Adipocyte (in vitro differentiated cells): ENCODE results near the gene CDCP1.

Experiments
- DNase-seq: peaks from one replicate; pipeline ENCODE4 v3.0.0-alpha.2; 2015; ENCODE audit warnings: low read depth
- H3K27me3 ChIP-seq: replicated peaks from 2 replicates; pipeline ENCODE4 v1.7.0; 2013; ENCODE audit warnings: mild to moderate bottlenecking, low read length, moderate library complexity; ENCODE audit not compliant: control insufficient read depth, insufficient read depth
- H3K36me3 ChIP-seq: 2 replicates; pipeline ENCODE4 v1.7.0; 2013; ENCODE audit warnings: low read length, mild to moderate bottlenecking, moderate library complexity; ENCODE audit not compliant: control insufficient read depth, insufficient read depth, severe bottlenecking
- H3K4me1 ChIP-seq: 2 replicates; pipeline ENCODE4 v1.7.0; 2013; ENCODE audit warnings: mild to moderate bottlenecking, low read length, moderate library complexity; ENCODE audit not compliant: control insufficient read depth, insufficient read depth
- H3K4me3 ChIP-seq: 2 replicates; pipeline ENCODE4 v1.7.0; 2013; ENCODE audit warnings: mild to moderate bottlenecking, low read length, moderate library complexity
- H3K9ac ChIP-seq: 2 replicates; pipeline ENCODE4 v1.7.0; 2013; ENCODE audit warnings: mild to moderate bottlenecking, low read length, moderate library complexity
- H3K9me3 ChIP-seq: 2 replicates; pipeline ENCODE4 v1.7.0; 2013; ENCODE audit warnings: mild to moderate bottlenecking, low read length, moderate library complexity; ENCODE audit not compliant: control insufficient read depth

The CDCP1 gene, protein sequence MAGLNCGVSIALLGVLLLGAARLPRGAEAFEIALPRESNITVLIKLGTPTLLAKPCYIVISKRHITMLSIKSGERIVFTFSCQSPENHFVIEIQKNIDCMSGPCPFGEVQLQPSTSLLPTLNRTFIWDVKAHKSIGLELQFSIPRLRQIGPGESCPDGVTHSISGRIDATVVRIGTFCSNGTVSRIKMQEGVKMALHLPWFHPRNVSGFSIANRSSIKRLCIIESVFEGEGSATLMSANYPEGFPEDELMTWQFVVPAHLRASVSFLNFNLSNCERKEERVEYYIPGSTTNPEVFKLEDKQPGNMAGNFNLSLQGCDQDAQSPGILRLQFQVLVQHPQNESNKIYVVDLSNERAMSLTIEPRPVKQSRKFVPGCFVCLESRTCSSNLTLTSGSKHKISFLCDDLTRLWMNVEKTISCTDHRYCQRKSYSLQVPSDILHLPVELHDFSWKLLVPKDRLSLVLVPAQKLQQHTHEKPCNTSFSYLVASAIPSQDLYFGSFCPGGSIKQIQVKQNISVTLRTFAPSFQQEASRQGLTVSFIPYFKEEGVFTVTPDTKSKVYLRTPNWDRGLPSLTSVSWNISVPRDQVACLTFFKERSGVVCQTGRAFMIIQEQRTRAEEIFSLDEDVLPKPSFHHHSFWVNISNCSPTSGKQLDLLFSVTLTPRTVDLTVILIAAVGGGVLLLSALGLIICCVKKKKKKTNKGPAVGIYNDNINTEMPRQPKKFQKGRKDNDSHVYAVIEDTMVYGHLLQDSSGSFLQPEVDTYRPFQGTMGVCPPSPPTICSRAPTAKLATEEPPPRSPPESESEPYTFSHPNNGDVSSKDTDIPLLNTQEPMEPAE

DNA sequence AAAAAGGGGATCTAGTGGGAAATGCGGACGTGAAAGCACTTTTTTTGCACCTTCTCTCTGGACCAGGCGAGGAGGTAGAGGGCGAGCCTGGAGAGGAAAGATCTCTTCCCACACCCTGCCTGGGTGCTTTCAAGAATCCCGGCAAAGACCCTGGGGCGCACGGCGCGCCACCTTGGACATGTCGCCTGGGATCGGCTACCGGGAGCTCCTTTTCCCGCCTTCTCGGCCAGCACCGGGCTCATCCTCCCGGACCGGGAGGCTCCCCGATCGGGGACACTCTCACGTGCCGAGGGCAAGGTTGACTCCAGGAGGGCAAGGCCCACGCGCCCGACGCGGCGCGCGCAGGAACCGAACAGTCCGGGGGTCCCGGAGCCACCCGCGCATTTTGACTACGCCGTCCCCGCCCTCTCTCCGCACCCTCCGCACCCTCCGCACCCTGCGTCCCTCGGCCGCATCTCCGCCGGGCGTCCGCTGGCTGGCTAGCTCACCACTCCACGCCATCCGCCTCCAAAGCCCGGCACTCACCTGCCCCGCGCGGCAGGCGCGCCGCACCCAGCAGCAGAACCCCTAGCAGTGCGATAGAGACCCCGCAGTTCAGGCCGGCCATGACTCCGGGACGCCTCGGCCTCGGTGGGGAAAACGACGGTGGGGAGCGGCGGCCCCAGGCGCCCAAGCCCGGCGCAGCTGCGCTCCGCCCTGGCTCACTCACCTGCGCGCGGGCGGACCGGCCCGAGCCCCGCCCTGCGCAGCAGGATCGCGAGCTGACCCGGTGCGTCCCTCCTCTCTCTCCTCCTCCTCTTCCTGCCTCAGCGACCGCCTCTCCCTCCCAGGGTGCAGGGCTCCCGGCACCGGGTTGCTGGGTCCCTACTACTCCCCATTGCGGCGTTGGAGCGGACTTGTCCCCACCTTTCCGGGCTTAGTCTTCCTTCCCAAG, at the start of gene CDCP1:
TSS of gene CDCP1 (minus strand) at position 698 of the 934 bp plus-strand sequence. CDS start at position 607, 91 bp downstream.
- no peaks in the 10 kb centered on the region for H3K36me3 ChIP-seq
- peaks cover 3% of the 10 kb centered on the region for H3K27me3 ChIP-seq
- H3K9me3 ChIP-seq, result peaks cover 3% of the 10 kb centered on the region
- no peak for DNase-seq
- peak within 1 kb of the TSS; percentile 87 for H3K4me3 ChIP-seq
- peaks cover 6% of the 10 kb centered on the region for H3K4me1 ChIP-seq
- peak within 1 kb of the TSS; percentile 61 for H3K9ac ChIP-seq

- Histone ChIP-seq H3K36me3 (no peaks in the 10 kb centered on the region), H3K9me3 (no peaks in the 10 kb centered on the region), H3K27me3 (no peaks in the 10 kb centered on the region), H3K4me1 (peaks cover 5% of the 10 kb centered on the region), H3K4me3 (no peak overlapping the region), H3K9ac (no peak overlapping the region)
- no peak for DNase-seq
Measured at GRCh38 chr3:45194791-45195190, 48.6 kb upstream of the CDCP1 start.

- H3K27me3 ChIP-seq, result no peaks in the 10 kb centered on the region
- DNase-seq, result no peak
- H3K9ac ChIP-seq, result no peak overlapping the region
- H3K36me3 ChIP-seq, result no peaks in the 10 kb centered on the region
- no peaks in the 10 kb centered on the region for H3K9me3 ChIP-seq
- no peak overlapping the region for H3K4me3 ChIP-seq
- H3K4me1 ChIP-seq, result no peaks in the 10 kb centered on the region
Measured at GRCh38 chr3:45191924-45192417, 45.8 kb upstream of the CDCP1 start.

GRCh38 chr3:45191424-45191823, 45.2 kb upstream of the CDCP1 start:
- DNase-seq, result no peak
- no peaks in the 10 kb centered on the region for H3K4me1 ChIP-seq
- no peaks in the 10 kb centered on the region for H3K9me3 ChIP-seq
- H3K27me3 ChIP-seq, result no peaks in the 10 kb centered on the region
- H3K9ac ChIP-seq, result no peak overlapping the region
- no peaks in the 10 kb centered on the region for H3K36me3 ChIP-seq
- no peak overlapping the region for H3K4me3 ChIP-seq

GRCh38 chr3:45188719-45189659, 42.8 kb upstream of the CDCP1 start:
- no peaks in the 10 kb centered on the region for H3K4me1 ChIP-seq
- no peak overlapping the region for H3K4me3 ChIP-seq
- no peaks in the 10 kb centered on the region for H3K27me3 ChIP-seq
- no peaks in the 10 kb centered on the region for H3K9me3 ChIP-seq
- no peak overlapping the region for H3K9ac ChIP-seq
- no peak for DNase-seq
- H3K36me3 ChIP-seq, result no peaks in the 10 kb centered on the region

- Histone ChIP-seq H3K36me3 (no peaks in the 10 kb centered on the region), H3K4me1 (peaks cover 10% of the 10 kb centered on the region)
- no peak for DNase-seq
Measured at GRCh38 chr3:45187694-45188141, 41.5 kb upstream of the CDCP1 start.

DNA sequence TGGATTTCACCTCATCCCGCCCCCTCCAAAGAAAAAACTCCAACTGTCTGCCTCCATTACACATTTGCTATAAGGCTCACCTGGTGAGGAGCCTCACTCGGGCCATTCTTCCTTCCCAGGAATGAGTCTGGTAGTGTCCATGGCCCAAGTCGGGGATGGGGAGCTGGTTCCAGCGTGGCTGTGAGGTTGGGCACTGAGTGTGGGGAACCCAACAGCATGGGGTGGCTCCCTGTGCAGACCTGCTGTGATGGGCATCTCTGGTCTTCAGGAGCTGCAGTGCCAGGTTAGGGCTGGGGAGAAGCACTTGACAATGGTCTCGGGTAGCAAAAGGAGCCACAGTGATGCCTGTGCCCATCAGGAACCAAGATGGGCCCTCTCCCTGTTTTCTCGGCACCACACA, 40.7 kb upstream of the CDCP1 start:
- Histone ChIP-seq H3K36me3 (no peaks in the 10 kb centered on the region), H3K9ac (no peak overlapping the region), H3K27me3 (no peaks in the 10 kb centered on the region), H3K9me3 (no peaks in the 10 kb centered on the region), H3K4me1 (peaks cover 11% of the 10 kb centered on the region), H3K4me3 (no peak overlapping the region)
- no peak for DNase-seq

More at GRCh38 chr3:45187694-45188141, 41.5 kb upstream of the CDCP1 start:
- Histone ChIP-seq H3K9me3 (no peaks in the 10 kb centered on the region), H3K27me3 (no peaks in the 10 kb centered on the region), H3K9ac (no peak overlapping the region), H3K4me3 (no peak overlapping the region)

GRCh38 chr3:45185461-45185860, 39.3 kb upstream of the CDCP1 start:
- Histone ChIP-seq H3K4me1 (peaks cover 12% of the 10 kb centered on the region), H3K9me3 (no peaks in the 10 kb centered on the region), H3K27me3 (no peaks in the 10 kb centered on the region), H3K9ac (no peak overlapping the region), H3K4me3 (no peak overlapping the region), H3K36me3 (no peaks in the 10 kb centered on the region)
- no peak for DNase-seq

- H3K4me3 ChIP-seq, result no peak overlapping the region
- no peaks in the 10 kb centered on the region for H3K27me3 ChIP-seq
- peaks cover 15% of the 10 kb centered on the region for H3K4me1 ChIP-seq
- H3K9me3 ChIP-seq, result no peaks in the 10 kb centered on the region
- no peak overlapping the region for H3K9ac ChIP-seq
- no peaks in the 10 kb centered on the region for H3K36me3 ChIP-seq
- DNase-seq, result no peak
Measured at GRCh38 chr3:45185052-45185451, 38.9 kb upstream of the CDCP1 start.

DNA sequence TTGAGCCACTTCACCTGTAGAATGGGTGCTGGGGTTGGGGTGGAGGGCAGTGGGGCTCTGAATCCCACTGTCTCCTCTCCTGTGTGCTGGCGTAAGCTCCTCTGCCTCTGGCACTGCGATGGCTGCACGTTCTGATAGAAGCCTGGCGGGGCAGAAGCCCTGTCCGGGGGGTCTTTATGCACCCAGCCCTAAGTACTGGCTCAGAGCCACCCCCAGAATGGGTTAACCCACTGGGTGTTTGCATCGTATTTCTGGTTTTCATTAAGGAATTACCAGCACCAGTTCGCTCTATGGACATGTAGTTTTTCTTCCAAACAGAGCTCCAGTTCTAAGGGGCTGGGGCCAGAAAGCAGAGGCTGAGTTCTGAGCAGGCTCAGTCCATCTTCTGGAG, 37.7 kb upstream of the CDCP1 start:
- H3K4me1 ChIP-seq, result peaks cover 19% of the 10 kb centered on the region
- H3K4me3 ChIP-seq, result no peak overlapping the region
- H3K9me3 ChIP-seq, result no peaks in the 10 kb centered on the region
- no peaks in the 10 kb centered on the region for H3K27me3 ChIP-seq
- no peak overlapping the region for H3K9ac ChIP-seq
- no peaks in the 10 kb centered on the region for H3K36me3 ChIP-seq
- DNase-seq, result no peak
